GM21390 (cell line): ENCODE results near the gene OR56A4.
"Not testable (repeated sequence)": the region's sequence is repeated elsewhere in the genome, so short reads cannot be mapped to it uniquely, and the experiment has no call there.

Experiments
- ATAC-seq: cut with Tn5 transposase; IDR thresholded peaks from one replicate; pipeline ENCODE4 v1.9.1; 2021; ENCODE audit not compliant: unreplicated experiment

OR56A4 gene

GRCh38 chr11:5960704-5961320, 45.9 kb downstream of the OR56A4 start:
- ATAC-seq = not testable (repeated sequence)

- no peak for ATAC-seq
These were observed 51.2 kb downstream of the OR56A4 start for GRCh38 chr11:5955586-5955985.
